ENCODE data around the gene PI4K2A. TPM values are rescaled to one million over a fixed set of nuclear protein-coding genes. Genes with fewer than 3 reads are reported as not detected.

Gene PI4K2A
- total and polyA plus RNA-seq, 2 of the 4 experiments (the other 2 are of a cell fraction) = 15.8 to 27.3 TPM

- no peak for ATAC-seq (ENCODE audit: low read depth)
- 94% methylated on average over 14 of the region's 16 CpGs; no CpG with 5 or more reads in 1 of the 2 experiments for WGBS, 2 experiments (ENCODE audit: extremely low coverage in 2 of 2, insufficient read length in 1 of 2)
- H4K91ac ChIP-seq (ENCODE audit: insufficient read depth, low read depth, low read length) = no peak overlapping the region
- ChIA-PET POLR2A (ENCODE audit: unreplicated experiment) (interaction anchor here (0.6 kb wide), 1 partner anchor 120 kb away, joined by 8 read pairs; no protein-coding TSS in a partner anchor), CTCF (no interaction called here)
- no peak overlapping the region for H2BK15ac ChIP-seq (ENCODE audit: low read depth, low read length)
- H3K9me1 ChIP-seq (ENCODE audit: insufficient read depth, low read length) = peaks cover 10% of the 10 kb centered on the region
- H2BK5ac ChIP-seq (ENCODE audit: low read depth, low read length, poor library complexity, severe bottlenecking) = no peak overlapping the region
- H2BK120ac ChIP-seq (ENCODE audit: low read depth, low read length) = no peak overlapping the region
- peaks cover 52% of the 10 kb centered on the region for H4K20me1 ChIP-seq (ENCODE audit: insufficient read depth, low read length)
- H3K23ac ChIP-seq (ENCODE audit: low read depth, low read length) = no peak overlapping the region
- H2AK5ac ChIP-seq (ENCODE audit: low read depth, low read length) = no peak overlapping the region
- no peak overlapping the region for H3K27ac ChIP-seq (ENCODE audit: insufficient read depth, low read length)
- no peak overlapping the region for H2AK9ac ChIP-seq (replicated peaks; ENCODE audit: low read depth, low read length, poor library complexity)
- H3K14ac ChIP-seq (replicated peaks; ENCODE audit: low read depth, low read length) = no peak overlapping the region
- no peak overlapping the region for H3K4me3 ChIP-seq (ENCODE audit: insufficient read depth, low read depth, low read length)
- H3K4me1 ChIP-seq (ENCODE audit: control insufficient read depth, insufficient read depth, low read length) = peaks cover 10% of the 10 kb centered on the region
- in situ Hi-C loops (cut with MboI; ENCODE audit: low sequenced_read_pairs) (loop anchor here (5.0 kb wide), 1 partner anchor 53 kb away; no protein-coding TSS in a partner anchor), dilution Hi-C loops (cut with HindIII; ENCODE audit: low sequenced_read_pairs, unreplicated experiment) (no loop called here), intact Hi-C loops (cut with micrococcal nuclease) (no loop called here)
- BruUV-seq (replicated peaks) = no TSS peak
- no peaks in the 10 kb centered on the region for H3K27me3 ChIP-seq (ENCODE audit: control insufficient read depth, insufficient read depth, low read length)
- peaks cover 52% of the 10 kb centered on the region for H3K36me3 ChIP-seq (ENCODE audit: control insufficient read depth, insufficient read depth, low read length)
- no peak overlapping the region for H3K56ac ChIP-seq (ENCODE audit: extremely low read depth, insufficient read depth, low read length)
- H4K8ac ChIP-seq (ENCODE audit: low read depth in 2 of 2, low read length in 2 of 2) = no peak overlapping the region
- no peak overlapping the region for H4K5ac ChIP-seq (ENCODE audit: low read depth, low read length)
- no peak for DNase-seq
- TF ChIP-seq RAD21 (IDR thresholded peaks at IDR 0.05; ENCODE audit: low read length) (no peak), SMC3 (IDR thresholded peaks at IDR 0.05; ENCODE audit: low read depth, low read length) (no peak), RFX5 (IDR thresholded peaks at IDR 0.05; ENCODE audit: low read depth, low read length) (no peak), CHD1 (IDR thresholded peaks at IDR 0.05; ENCODE audit: low read depth, low read length) (no peak), MAFK (IDR thresholded peaks at IDR 0.05; ENCODE audit: low read depth, low read length) (no peak), BHLHE40 (IDR thresholded peaks at IDR 0.05; ENCODE audit: low read depth, low read length) (no peak), CEBPB (IDR thresholded peaks at IDR 0.05; ENCODE audit: low read depth, low read length) (no peak)
- TF ChIP-seq, protein P1, sequence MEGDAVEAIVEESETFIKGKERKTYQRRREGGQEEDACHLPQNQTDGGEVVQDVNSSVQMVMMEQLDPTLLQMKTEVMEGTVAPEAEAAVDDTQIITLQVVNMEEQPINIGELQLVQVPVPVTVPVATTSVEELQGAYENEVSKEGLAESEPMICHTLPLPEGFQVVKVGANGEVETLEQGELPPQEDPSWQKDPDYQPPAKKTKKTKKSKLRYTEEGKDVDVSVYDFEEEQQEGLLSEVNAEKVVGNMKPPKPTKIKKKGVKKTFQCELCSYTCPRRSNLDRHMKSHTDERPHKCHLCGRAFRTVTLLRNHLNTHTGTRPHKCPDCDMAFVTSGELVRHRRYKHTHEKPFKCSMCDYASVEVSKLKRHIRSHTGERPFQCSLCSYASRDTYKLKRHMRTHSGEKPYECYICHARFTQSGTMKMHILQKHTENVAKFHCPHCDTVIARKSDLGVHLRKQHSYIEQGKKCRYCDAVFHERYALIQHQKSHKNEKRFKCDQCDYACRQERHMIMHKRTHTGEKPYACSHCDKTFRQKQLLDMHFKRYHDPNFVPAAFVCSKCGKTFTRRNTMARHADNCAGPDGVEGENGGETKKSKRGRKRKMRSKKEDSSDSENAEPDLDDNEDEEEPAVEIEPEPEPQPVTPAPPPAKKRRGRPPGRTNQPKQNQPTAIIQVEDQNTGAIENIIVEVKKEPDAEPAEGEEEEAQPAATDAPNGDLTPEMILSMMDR (conservative IDR thresholded peaks at IDR 0.05; ENCODE audit: low read depth, low read length) = no peak
- H3K18ac ChIP-seq (ENCODE audit: low read depth, low read length) = no peak overlapping the region
- no peak overlapping the region for H2BK20ac ChIP-seq (ENCODE audit: low read depth, low read length)
- H3K79me1 ChIP-seq (ENCODE audit: low read depth in 1 of 2, low read length in 2 of 2) = peaks cover 11 to 65% of the 10 kb centered on the region in 2 experiments
- no peak overlapping the region for H3K4ac ChIP-seq (ENCODE audit: low read depth, low read length)
- H3K9ac ChIP-seq (ENCODE audit: low read depth, low read length) = no peak overlapping the region
- no peaks in the 10 kb centered on the region for H3K9me3 ChIP-seq (ENCODE audit: control insufficient read depth, insufficient read depth, low read length)
- no peak overlapping the region for H3K4me2 ChIP-seq (ENCODE audit: low read depth, low read length)
- no peak overlapping the region for H2AFZ ChIP-seq (replicated peaks; ENCODE audit: low read length, poor library complexity)
These were observed 39.1 kb downstream of the PI4K2A start for GRCh38 chr10:97679594-97679993.
